Endothelial cell of umbilical vein (primary cell): Measurements from ENCODE around the gene PLEKHG3. TPM values are rescaled to one million over a fixed set of nuclear protein-coding genes. Genes with fewer than 3 reads are reported as not detected.

Experiments
- BruUV-seq: library from RNA; stranded (reverse); fragments of 400-500 nt; replicated peaks from 2 replicates; lab custom pipeline; 2021; lab: Mats Ljungman, UMichigan
- CTCF ChIA-PET: fragments of 300-600, 350-600 bp; sonication (Branson Sonifier 250); formaldehyde crosslinking; loops from one replicate; lab custom pipeline; 2021; ENCODE audit warnings: antibody characterized with exemption, inconsistent platforms; lab: Charles Lee
- POLR2A ChIA-PET: fragments of 300-600, 350-600 bp; sonication (Branson Sonifier 250); formaldehyde crosslinking; loops from one replicate; lab custom pipeline; 2021; ENCODE audit warnings: antibody characterized with exemption, inconsistent platforms; lab: Charles Lee
- DNase-seq: peaks from one replicate; pipeline ENCODE4 v3.0.0-alpha.2; 2011; ENCODE audit warnings: low read depth, low spot score
- FAIRE-seq: peaks from 2 replicates; lab custom pipeline; 2011; peaks lifted over from hg19 to GRCh38; lab: Jason Lieb, UNC
- H2AFZ ChIP-seq: 2 replicates; pipeline ENCODE4 v1.6.0; 2012; ENCODE audit warnings: low read depth, low read length, control low read depth, inconsistent platforms
- H3K27ac ChIP-seq: 2 replicates; pipeline ENCODE4 v1.5.1; 2011; ENCODE audit warnings: low read depth, mild to moderate bottlenecking, control low read depth, low read length, moderate library complexity; ENCODE audit not compliant: insufficient read depth
- H3K27me3 ChIP-seq, 2 experiments: 2 replicates each; pipeline versions ENCODE4 v1.6.0 to v1.6.1; 2011; ENCODE audit warnings: low read length in 2 of 2, mixed read lengths in 1 of 2; ENCODE audit not compliant: control insufficient read depth in 2 of 2, insufficient read depth in 2 of 2
- H3K36me3 ChIP-seq, 2 experiments: 2 replicates in 1 of 2; 3 replicates in 1 of 2; pipeline ENCODE4 v1.5.1; 2011; ENCODE audit warnings: low read length in 2 of 2, mild to moderate bottlenecking in 1 of 2, moderate library complexity in 1 of 2; ENCODE audit not compliant: control insufficient read depth in 2 of 2, insufficient read depth in 2 of 2; ENCODE audit errors: extremely low read depth in 1 of 2
- H3K4me1 ChIP-seq: 3 replicates; pipeline ENCODE4 v1.5.1; 2011; ENCODE audit warnings: mild to moderate bottlenecking, low read length; ENCODE audit not compliant: control insufficient read depth, insufficient read depth; ENCODE audit errors: extremely low read depth
- H3K4me2 ChIP-seq: 2 replicates; pipeline ENCODE4 v1.6.1; 2011; ENCODE audit warnings: low read length, control low read depth, mixed read lengths; ENCODE audit not compliant: insufficient read depth
- H3K4me3 ChIP-seq, 3 experiments: fragments of 200-600 bp in 1 of 3; sonication (generic), shearing (Covaris generic) in 1 of 3; replicated peaks in 1 of 3; 2 replicates each; pipeline ENCODE4 v1.5.1; 2011 to 2016; ENCODE audit warnings: control low read depth in 3 of 3, low read length in 3 of 3, mild to moderate bottlenecking in 2 of 3, inconsistent platforms in 1 of 3, low read depth in 1 of 3, moderate library complexity in 1 of 3; ENCODE audit not compliant: insufficient read depth in 1 of 3
- H3K79me2 ChIP-seq: 2 replicates; pipeline ENCODE4 v1.6.0; 2012; ENCODE audit warnings: low read length, inconsistent platforms; ENCODE audit not compliant: control insufficient read depth, insufficient read depth
- H3K9ac ChIP-seq: replicated peaks from 2 replicates; pipeline ENCODE3; 2011; ENCODE audit warnings: low read length, control low read depth; ENCODE audit not compliant: insufficient read depth; ENCODE audit errors: extremely low read depth
- H3K9me1 ChIP-seq: replicated peaks from 3 replicates; pipeline ENCODE4 v1.6.0; 2011; ENCODE audit warnings: mild to moderate bottlenecking, low read length; ENCODE audit not compliant: control insufficient read depth, insufficient read depth; ENCODE audit errors: extremely low read depth
- H3K9me3 ChIP-seq: replicated peaks from 2 replicates; pipeline ENCODE4 v1.5.1; 2012; ENCODE audit warnings: low read length, inconsistent platforms; ENCODE audit not compliant: control insufficient read depth, insufficient read depth
- H4K20me1 ChIP-seq: replicated peaks from 2 replicates; pipeline ENCODE3; 2011; ENCODE audit warnings: mild to moderate bottlenecking, low read length; ENCODE audit not compliant: control insufficient read depth, insufficient read depth; ENCODE audit errors: extremely low read depth
- CTCF ChIP-seq, 2 donors: IDR thresholded peaks; 1 replicate in 1 of 2; 2 replicates in 1 of 2; pipeline ENCODE4 v1.5.1; 2011; ENCODE audit warnings: low read length in 2 of 2, mild to moderate bottlenecking in 2 of 2, moderate library complexity in 2 of 2, control low read depth in 1 of 2, inconsistent platforms in 1 of 2, low read depth in 1 of 2; ENCODE audit not compliant: insufficient read depth in 1 of 2; ENCODE audit errors: extremely low read depth in 1 of 2
- EZH2 ChIP-seq: IDR thresholded peaks from 2 replicates; pipeline ENCODE4 v1.6.1; 2012; ENCODE audit warnings: borderline replicate concordance, low read depth, mild to moderate bottlenecking, moderate library complexity, low read length, inconsistent platforms; ENCODE audit not compliant: severe bottlenecking
- FOS ChIP-seq: IDR thresholded peaks from 2 replicates; pipeline ENCODE4 v1.6.1; 2011; ENCODE audit warnings: mild to moderate bottlenecking, low read length, moderate library complexity, borderline replicate concordance; ENCODE audit not compliant: insufficient read depth
- GATA2 ChIP-seq: IDR thresholded peaks from 2 replicates; pipeline ENCODE4 v1.7.0; 2011; ENCODE audit warnings: low read depth, mild to moderate bottlenecking, moderate library complexity, mixed read lengths, low read length; ENCODE audit not compliant: insufficient read length, insufficient read depth
- JUN ChIP-seq: IDR thresholded peaks from 2 replicates; pipeline ENCODE4 v1.6.1; 2011; ENCODE audit warnings: borderline replicate concordance, low read depth; ENCODE audit not compliant: insufficient read length, insufficient read depth
- MYC ChIP-seq: IDR thresholded peaks from one replicate; pipeline ENCODE4 v1.6.1; 2011; ENCODE audit warnings: mild to moderate bottlenecking, low read depth, low read length
- POLR2A ChIP-seq: IDR thresholded peaks from 2 replicates; pipeline ENCODE4 v1.6.1; 2012; ENCODE audit warnings: low read depth, mild to moderate bottlenecking, control low read depth, low read length
- POLR2AphosphoS5 ChIP-seq: IDR thresholded peaks from 2 replicates; pipeline ENCODE4 v1.6.1; 2012; ENCODE audit warnings: low read depth, mild to moderate bottlenecking, control low read depth, low read length, moderate library complexity; ENCODE audit not compliant: insufficient read depth
- dilution Hi-C: fragments of 300-500 bp; cut with MboI; formaldehyde crosslinking; loops from one replicate; pipeline ENCODE4 v1.15.0; 2019; ENCODE audit warnings: low sequenced_read_pairs; ENCODE audit not compliant: extremely low pct_ligation_motif_present
- intact Hi-C: fragments of 100-400 bp; cut with micrococcal nuclease; formaldehyde crosslinking; loops from one replicate; pipeline ENCODE4 v1.10.0; 2022
- polyA plus RNA-seq, 4 experiments: library from polyadenylated mRNA; depleted of rRNA in 3 of 4; stranded (reverse) in 3 of 4; unstranded in 1 of 4; fragments of >200 nt; gene quantifications; 2 replicates each; pipeline versions ENCODE4 v1.2.1 to v1.2.3, GENCODE V29; 2011 to 2012; ENCODE audit warnings: missing spikeins in 1 of 4
- total RNA-seq: library from RNA; stranded (reverse); gene quantifications from 2 replicates; pipeline ENCODE4 v1.2.3, GENCODE V29; 2021
- TF ChIP-seq, protein P1 (sequence below): IDR thresholded peaks from 2 replicates; pipeline ENCODE4 v1.6.1; 2011; ENCODE audit not compliant: insufficient read depth, insufficient read length

PLEKHG3 gene
- total and polyA plus RNA-seq, 2 donors (not counting 3 experiments of a cell fraction or from before 2014, with no cell fraction given), result 6.6 to 8.0 TPM

GRCh38 chr14:64675312-64675711, 28.9 kb upstream of the PLEKHG3 start:
- Histone ChIP-seq H3K36me3 (no peaks in the 10 kb centered on the region), H3K4me1 (no peaks in the 10 kb centered on the region), H3K27me3 (peaks cover 5 to 10% of the 10 kb centered on the region in 2 experiments), H2AFZ (no peak overlapping the region), H3K4me2 (no peak overlapping the region), H3K9ac (no peak overlapping the region), H3K79me2 (no peaks in the 10 kb centered on the region), H4K20me1 (no peaks in the 10 kb centered on the region), H3K9me1 (no peaks in the 10 kb centered on the region), H3K27ac (no peak overlapping the region), H3K9me3 (no peaks in the 10 kb centered on the region), H3K4me3 (no peak overlapping the region)
- no TSS peak for BruUV-seq
- FAIRE-seq, result no peak
- no peak for DNase-seq
- dilution Hi-C loops, result no loop called here
- ChIA-PET POLR2A (no interaction called here), CTCF (interaction anchor here (1.3 to 5.1 kb wide), 3 partner anchors 87 to 216 kb away, joined by 5 to 56 read pairs (median 5); no protein-coding TSS in a partner anchor)
- TF ChIP-seq JUN (no peak), MYC (no peak), POLR2A (no peak), FOS (no peak), GATA2 (no peak), EZH2 (no peak), POLR2AphosphoS5 (no peak), CTCF (IDR thresholded peaks at IDR 0.05; ENCODE audit: extremely low read depth in 1 of 2, insufficient read depth in 1 of 2, low read depth in 1 of 2, low read length in 2 of 2) (no peak)
- TF ChIP-seq, protein P1, sequence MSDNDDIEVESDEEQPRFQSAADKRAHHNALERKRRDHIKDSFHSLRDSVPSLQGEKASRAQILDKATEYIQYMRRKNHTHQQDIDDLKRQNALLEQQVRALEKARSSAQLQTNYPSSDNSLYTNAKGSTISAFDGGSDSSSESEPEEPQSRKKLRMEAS, result no peak
- intact Hi-C loops, result no loop called here
